Immature natural killer cell (primary cell): ENCODE results near the gene MAB21L3. TPM values are rescaled to one million over a fixed set of nuclear protein-coding genes. Genes with fewer than 3 reads are reported as not detected.

Source experiments
- DNase-seq, 3 donors: peaks; one replicate each; pipeline ENCODE4 v3.0.0; 2022; ENCODE audit warnings: mixed read lengths in 1 of 3
- H3K27ac Mint-ChIP-seq, 6 donors: one replicate each; pipeline ENCODE4 v1.8.0; 2020; ENCODE audit warnings: mixed read lengths in 6 of 6, mild to moderate bottlenecking in 5 of 6, inconsistent platforms in 4 of 6, moderate library complexity in 3 of 6
- H3K27me3 Mint-ChIP-seq, 3 donors: one replicate each; pipeline ENCODE4 v1.8.0; 2020 to 2021; ENCODE audit warnings: low read depth in 3 of 3, mild to moderate bottlenecking in 3 of 3, mixed read lengths in 3 of 3, moderate library complexity in 3 of 3, inconsistent platforms in 1 of 3
- H3K36me3 Mint-ChIP-seq, 3 donors: one replicate each; pipeline ENCODE4 v1.8.0; 2020; ENCODE audit warnings: mixed read lengths in 3 of 3, inconsistent platforms in 2 of 3, mild to moderate bottlenecking in 2 of 3
- H3K4me1 Mint-ChIP-seq, 2 donors: one replicate each; pipeline ENCODE4 v1.8.0; 2020; ENCODE audit warnings: inconsistent platforms in 2 of 2, mild to moderate bottlenecking in 2 of 2, mixed read lengths in 2 of 2, moderate library complexity in 1 of 2
- H3K4me3 Mint-ChIP-seq, 5 donors: one replicate each; pipeline ENCODE4 v1.8.0; 2020; ENCODE audit warnings: mild to moderate bottlenecking in 5 of 5, mixed read lengths in 5 of 5, inconsistent platforms in 3 of 5, moderate library complexity in 3 of 5
- H3K9me3 Mint-ChIP-seq, 6 donors: one replicate each; pipeline ENCODE4 v1.8.0; 2020; ENCODE audit warnings: mild to moderate bottlenecking in 6 of 6, mixed read lengths in 6 of 6, inconsistent platforms in 4 of 6, moderate library complexity in 3 of 6
- polyA plus RNA-seq, 3 donors: library from polyadenylated mRNA; unstranded; fragments of 300-500 nt; fragmentation: Illumina TruSeq; gene quantifications; one replicate each; pipeline ENCODE4 v1.2.3, GENCODE V29; 2021

Gene MAB21L3
- polyA plus RNA-seq, 3 donors from 2014 or later: not detected

DNA sequence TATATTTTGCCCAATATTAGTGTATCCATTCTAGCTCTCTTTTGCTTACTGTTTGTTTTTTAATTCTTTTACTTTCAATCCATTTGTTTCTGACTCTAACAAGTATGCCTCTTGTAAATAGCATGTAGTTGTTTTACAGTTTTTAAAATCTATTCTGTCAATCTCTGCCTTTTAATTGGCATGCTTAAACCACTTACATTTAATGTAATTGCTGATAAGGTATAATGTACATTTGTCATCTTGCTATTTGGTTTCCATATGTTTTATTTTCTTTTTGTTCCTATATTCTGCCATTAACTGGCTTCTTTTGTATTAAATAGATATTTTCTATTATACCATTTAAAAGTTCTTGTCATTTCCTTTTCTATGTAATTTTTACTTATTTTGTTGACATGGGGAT lies 16.2 kb upstream of the MAB21L3 start:
- no peak overlapping the region for H3K27ac Mint-ChIP-seq
- H3K27me3 Mint-ChIP-seq: peaks cover 0 to 7% (median 4%) of the 10 kb centered on the region in 3 donors
- H3K4me1 Mint-ChIP-seq: no peaks in the 10 kb centered on the region
- H3K36me3 Mint-ChIP-seq: peaks cover 7 to 12% (median 9%) of the 10 kb centered on the region in 3 donors
- no peak overlapping the region for H3K4me3 Mint-ChIP-seq
- peaks cover 11 to 33% (median 17%) of the 10 kb centered on the region in 6 donors for H3K9me3 Mint-ChIP-seq
- DNase-seq: no peak

GRCh38 chr1:116096013-116096618 lies 15.1 kb upstream of the MAB21L3 start:
- Mint-ChIP-seq H3K4me1 (no peaks in the 10 kb centered on the region), H3K36me3 (peaks cover 3 to 6% (median 4%) of the 10 kb centered on the region in 3 donors), H3K4me3 (no peak overlapping the region), H3K27me3 (peaks cover 0 to 7% (median 4%) of the 10 kb centered on the region in 3 donors), H3K9me3 (peaks cover 4 to 23% (median 11%) of the 10 kb centered on the region in 6 donors), H3K27ac (no peak overlapping the region)
- no peak for DNase-seq

- no peak for DNase-seq
- Mint-ChIP-seq H3K27me3 (peaks cover 0 to 9% (median 7%) of the 10 kb centered on the region in 3 donors), H3K9me3 (peaks cover 4 to 21% (median 11%) of the 10 kb centered on the region in 6 donors), H3K27ac (no peak overlapping the region), H3K4me1 (no peaks in the 10 kb centered on the region), H3K36me3 (peaks cover 3 to 6% (median 4%) of the 10 kb centered on the region in 3 donors), H3K4me3 (no peak overlapping the region)
These were observed 13.6 kb upstream of the MAB21L3 start for GRCh38 chr1:116097626-116098025.

DNA sequence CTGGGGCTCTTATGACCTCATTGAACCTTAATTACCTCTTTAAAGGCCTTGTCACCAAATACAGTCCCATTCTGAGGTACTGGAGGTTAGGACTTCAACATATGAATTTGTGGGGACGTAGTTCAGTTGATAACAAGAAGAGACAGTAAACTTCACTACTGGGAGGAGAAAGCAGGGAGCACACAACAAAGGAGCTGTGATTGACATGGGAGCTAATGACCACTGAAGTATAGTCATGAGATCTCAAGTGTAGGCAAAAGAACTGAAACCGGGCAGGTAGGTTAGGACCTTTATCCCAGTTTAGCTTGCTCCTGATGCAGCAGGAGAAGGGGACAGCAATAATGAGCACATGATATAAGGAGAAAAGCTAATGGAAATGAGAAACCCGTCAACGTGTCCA lies 11.8 kb upstream of the MAB21L3 start:
- peaks cover 4 to 19% (median 11%) of the 10 kb centered on the region in 6 donors for H3K9me3 Mint-ChIP-seq
- DNase-seq: no peak
- no peaks in the 10 kb centered on the region for H3K4me1 Mint-ChIP-seq
- H3K4me3 Mint-ChIP-seq: no peak overlapping the region
- no peak overlapping the region for H3K27ac Mint-ChIP-seq
- peaks cover 0 to 9% (median 6%) of the 10 kb centered on the region in 3 donors for H3K27me3 Mint-ChIP-seq
- H3K36me3 Mint-ChIP-seq: peaks cover 3 to 6% (median 4%) of the 10 kb centered on the region in 3 donors

DNA sequence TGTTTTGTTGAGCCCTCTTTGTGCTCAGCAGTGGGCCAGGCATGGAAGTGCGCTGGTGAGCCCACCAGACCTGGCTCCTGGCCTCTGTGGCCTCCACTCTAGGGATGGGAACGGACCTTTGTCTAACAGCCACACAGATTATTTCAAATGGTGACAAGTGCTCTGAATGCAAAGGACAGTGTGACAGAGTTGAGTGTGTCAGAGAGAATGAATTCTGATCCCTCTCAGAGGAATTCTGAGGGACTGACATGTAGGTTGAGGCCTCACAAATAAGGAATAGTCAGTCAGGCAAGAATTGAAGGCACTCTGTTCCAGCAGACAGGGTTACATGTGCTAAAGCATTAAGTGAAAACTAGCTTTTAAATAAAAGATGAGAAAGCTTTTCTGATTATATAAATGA lies 11.3 kb upstream of the MAB21L3 start:
- Mint-ChIP-seq H3K36me3 (peaks cover 3 to 5% (median 4%) of the 10 kb centered on the region in 3 donors), H3K27ac (no peak overlapping the region), H3K27me3 (peaks cover 0 to 8% (median 5%) of the 10 kb centered on the region in 3 donors), H3K4me1 (no peaks in the 10 kb centered on the region), H3K4me3 (no peak overlapping the region), H3K9me3 (peaks cover 3 to 13% (median 10%) of the 10 kb centered on the region in 6 donors)
- no peak for DNase-seq

DNA sequence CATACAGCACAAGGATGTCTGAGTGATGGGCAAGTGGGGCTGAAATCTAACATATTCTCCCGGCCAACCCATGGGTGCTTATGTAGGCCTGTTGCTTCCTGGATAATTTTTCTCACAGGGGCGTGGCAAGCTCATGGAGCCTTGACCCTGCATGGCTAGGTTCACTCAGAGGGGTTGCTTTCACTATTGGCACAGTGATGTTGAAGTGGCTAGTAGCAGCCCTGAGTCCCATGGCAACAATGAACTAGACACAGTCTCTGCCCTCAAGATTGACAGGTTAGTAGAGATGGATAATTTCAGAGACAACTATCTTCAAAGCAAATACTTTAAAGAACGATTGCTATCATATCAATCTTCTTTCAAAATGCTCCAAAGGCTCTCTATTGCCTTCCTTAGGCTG lies 6.5 kb upstream of the MAB21L3 start:
- no peaks in the 10 kb centered on the region for H3K9me3 Mint-ChIP-seq
- no peak overlapping the region for H3K27ac Mint-ChIP-seq
- no peaks in the 10 kb centered on the region for H3K4me1 Mint-ChIP-seq
- DNase-seq: no peak
- no peak overlapping the region for H3K4me3 Mint-ChIP-seq
- peaks cover 0 to 3% (median 3%) of the 10 kb centered on the region in 3 donors for H3K27me3 Mint-ChIP-seq
- no peaks in the 10 kb centered on the region for H3K36me3 Mint-ChIP-seq

- peaks cover 0 to 7% (median 3%) of the 10 kb centered on the region in 3 donors for H3K27me3 Mint-ChIP-seq
- H3K4me3 Mint-ChIP-seq: no peak overlapping the region
- H3K4me1 Mint-ChIP-seq: no peaks in the 10 kb centered on the region
- H3K36me3 Mint-ChIP-seq: no peaks in the 10 kb centered on the region
- H3K9me3 Mint-ChIP-seq: no peaks in the 10 kb centered on the region
- H3K27ac Mint-ChIP-seq: no peak overlapping the region
- no peak for DNase-seq
These were observed 5.2 kb upstream of the MAB21L3 start for GRCh38 chr1:116105996-116106395.

DNA sequence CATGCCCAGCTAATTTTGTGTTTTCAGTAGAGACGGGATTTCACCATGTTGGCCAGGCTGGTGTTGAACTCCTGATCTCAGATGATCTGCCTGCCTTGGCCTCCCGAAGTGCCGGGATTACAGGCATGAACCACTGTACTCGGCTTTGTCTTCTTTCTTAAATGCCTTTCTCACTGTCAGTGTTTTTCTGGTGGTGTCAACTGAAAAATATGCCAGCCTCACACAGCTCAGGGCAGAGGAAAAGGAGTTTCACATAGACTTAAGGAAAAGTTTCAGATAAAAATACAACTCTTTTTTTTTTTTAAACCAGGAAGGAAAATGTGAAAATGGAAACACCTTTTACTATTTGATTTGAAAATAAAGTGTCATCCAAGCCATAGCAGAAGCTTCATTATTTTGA lies 4.6 kb upstream of the MAB21L3 start:
- no peaks in the 10 kb centered on the region for H3K36me3 Mint-ChIP-seq

GRCh38 chr1:116107371-116107770 lies 3.8 kb upstream of the MAB21L3 start:
- no peaks in the 10 kb centered on the region for H3K4me1 Mint-ChIP-seq
- peaks cover 3 to 10% (median 3%) of the 10 kb centered on the region in 3 donors for H3K27me3 Mint-ChIP-seq
- H3K36me3 Mint-ChIP-seq: no peaks in the 10 kb centered on the region
- H3K4me3 Mint-ChIP-seq: no peak overlapping the region
- DNase-seq: no peak
- no peak overlapping the region for H3K27ac Mint-ChIP-seq
- no peaks in the 10 kb centered on the region for H3K9me3 Mint-ChIP-seq

More for the DNA sequence above, 4.6 kb upstream of the MAB21L3 start:
- no peak overlapping the region for H3K4me3 Mint-ChIP-seq
- H3K27ac Mint-ChIP-seq: no peak overlapping the region
- H3K27me3 Mint-ChIP-seq: peaks cover 1 to 8% (median 3%) of the 10 kb centered on the region in 3 donors
- no peaks in the 10 kb centered on the region for H3K9me3 Mint-ChIP-seq
- DNase-seq: no peak
- no peaks in the 10 kb centered on the region for H3K4me1 Mint-ChIP-seq

GRCh38 chr1:116111524-116112021 lies 374 bp downstream of the MAB21L3 start:
- Mint-ChIP-seq H3K36me3 (no peaks in the 10 kb centered on the region), H3K9me3 (no peaks in the 10 kb centered on the region), H3K27me3 (peaks cover 0 to 8% (median 3%) of the 10 kb centered on the region in 3 donors), H3K4me1 (no peaks in the 10 kb centered on the region), H3K4me3 (no peak overlapping the region), H3K27ac (no peak overlapping the region)
- DNase-seq: no peak

GRCh38 chr1:116112388-116113140 lies 1.4 kb downstream of the MAB21L3 start:
- no peaks in the 10 kb centered on the region for H3K36me3 Mint-ChIP-seq
- no peak overlapping the region for H3K4me3 Mint-ChIP-seq
- no peaks in the 10 kb centered on the region for H3K9me3 Mint-ChIP-seq
- DNase-seq: no peak
- H3K27me3 Mint-ChIP-seq: peaks cover 0 to 8% (median 3%) of the 10 kb centered on the region in 3 donors
- H3K27ac Mint-ChIP-seq: no peak overlapping the region
- no peaks in the 10 kb centered on the region for H3K4me1 Mint-ChIP-seq

DNA sequence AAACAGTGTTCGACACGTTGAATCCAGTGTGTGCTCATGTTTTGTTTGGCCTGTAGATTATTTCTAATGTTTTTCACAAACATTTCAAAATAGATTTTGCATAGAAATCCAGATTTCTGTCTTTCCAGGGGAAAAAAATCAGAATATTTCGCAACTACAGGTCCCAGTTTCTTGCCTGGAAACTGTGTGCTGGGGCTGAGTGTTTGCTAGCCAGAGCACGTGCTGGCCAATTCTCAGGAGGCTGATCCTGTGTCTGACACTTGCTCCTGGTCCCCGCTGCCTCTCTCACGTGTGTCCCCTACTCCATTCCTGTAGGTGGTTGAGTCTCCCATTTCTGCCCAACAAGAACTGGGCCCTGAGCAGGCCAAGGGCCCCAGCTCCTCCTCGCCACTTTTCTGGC lies 2.4 kb downstream of the MAB21L3 start:
- Mint-ChIP-seq H3K36me3 (no peaks in the 10 kb centered on the region), H3K27ac (no peak overlapping the region), H3K4me1 (no peaks in the 10 kb centered on the region), H3K9me3 (no peaks in the 10 kb centered on the region), H3K4me3 (no peak overlapping the region), H3K27me3 (peaks cover 0 to 8% (median 3%) of the 10 kb centered on the region in 3 donors)
- no peak for DNase-seq

DNA sequence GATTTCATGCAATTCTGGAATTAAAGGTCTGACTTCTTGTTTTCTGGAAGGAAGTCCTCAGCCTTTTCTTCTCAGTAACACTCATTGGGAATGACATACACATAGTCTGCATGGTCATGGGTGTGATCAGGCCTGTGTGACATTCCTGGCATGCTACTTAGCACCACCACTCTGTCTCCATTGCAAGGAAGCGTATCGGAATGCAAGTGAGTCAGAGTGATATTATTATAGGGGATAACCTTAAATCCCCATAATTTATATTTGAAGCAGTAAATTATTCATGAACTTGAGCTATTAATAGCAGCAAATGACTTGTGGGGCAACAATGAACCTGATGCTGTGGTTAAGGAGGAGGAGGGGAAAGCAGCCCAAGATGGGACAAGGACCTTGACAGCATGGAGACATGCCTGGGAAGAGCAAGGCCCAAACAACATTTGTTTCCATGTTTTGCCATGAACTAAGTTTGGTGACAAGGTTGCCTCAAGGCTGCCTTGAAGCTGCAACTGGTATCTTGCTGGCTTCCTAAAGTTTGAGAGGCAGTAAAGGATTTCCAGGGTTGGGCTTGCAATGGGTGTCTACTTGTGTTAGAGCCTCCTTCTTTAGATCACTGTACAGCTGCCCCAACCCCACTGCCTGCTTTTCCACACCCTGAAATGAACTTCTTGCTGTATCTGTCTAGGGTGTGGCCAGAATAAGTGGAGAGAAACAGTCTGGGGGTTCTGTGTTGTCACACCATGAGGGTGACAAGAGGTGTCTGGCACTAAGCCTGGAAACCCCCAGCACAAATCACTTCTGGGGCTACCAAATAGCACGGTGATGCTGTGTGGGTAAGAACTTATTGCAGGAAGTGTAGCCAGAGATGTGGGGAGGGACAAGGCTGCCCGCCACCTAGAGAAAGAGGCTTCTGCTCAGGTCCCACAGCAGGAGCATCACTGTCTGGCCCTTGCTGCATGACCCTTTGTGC lies 4.6 kb downstream of the MAB21L3 start:
- Mint-ChIP-seq H3K36me3 (no peaks in the 10 kb centered on the region), H3K27ac (peak overlapping the region in 2 of 6 donors; percentile 3 to 14), H3K27me3 (peaks cover 0 to 9% (median 3%) of the 10 kb centered on the region in 3 donors), H3K4me3 (no peak overlapping the region), H3K4me1 (no peaks in the 10 kb centered on the region), H3K9me3 (no peaks in the 10 kb centered on the region)
- peak in 1 of 3 donors; percentile 14 for DNase-seq
